Lower lobe of right lung (tissue), 2 donors: Measurements from ENCODE around the gene APOA5. TPM values are rescaled to one million over a fixed set of nuclear protein-coding genes. Genes with fewer than 3 reads are reported as not detected.

Source experiments
- ATAC-seq, 2 donors: fragments of 200-7000 bp; cut with Tn5 transposase; one replicate each; pipeline ENCODE4 v1.9.1; 2020 to 2022; ENCODE audit warnings: mild to moderate bottlenecking in 2 of 2, moderate library complexity in 2 of 2
- DNase-seq: peaks from one replicate; pipeline ENCODE4 v3.0.0-alpha.2; 2020
- H3K27ac ChIP-seq: fragments of 200-600 bp; one replicate; pipeline ENCODE4 v1.8.0; 2022
- H3K27me3 ChIP-seq: fragments of 200-600 bp; one replicate; pipeline ENCODE4 v1.8.0; 2022; ENCODE audit warnings: low read depth
- H3K36me3 ChIP-seq: fragments of 200-600 bp; one replicate; pipeline ENCODE4 v1.8.0; 2022; ENCODE audit warnings: mild to moderate bottlenecking
- H3K4me1 ChIP-seq: fragments of 200-600 bp; one replicate; pipeline ENCODE4 v1.8.0; 2022
- H3K4me3 ChIP-seq: fragments of 200-600 bp; one replicate; pipeline ENCODE4 v1.8.0; 2022; ENCODE audit warnings: mild to moderate bottlenecking
- H3K9me3 ChIP-seq: fragments of 200-600 bp; one replicate; pipeline ENCODE4 v1.8.0; 2022
- intact Hi-C: fragments of 100-400 bp; cut with DNase I; formaldehyde crosslinking; loops from one replicate; pipeline ENCODE4 v1.11.0; 2022
- total RNA-seq: library from RNA; stranded (reverse); fragmentation: NEBNext Ultra II Directional; extraction: Animal tissue kit (Norgen Biotek cat#: 25700); gene quantifications from one replicate; pipeline ENCODE4 v1.2.1, GENCODE V29; 2021
- TF ChIP-seq, protein P1 (sequence below): fragments of 200-600 bp; IDR thresholded peaks from one replicate; pipeline ENCODE4 v1.8.0; 2022; ENCODE audit warnings: antibody characterized with exemption, mild to moderate bottlenecking
- donor health status: DM: no; HTN: yes; CAD: no; lungs with severe emphysema.

Gene APOA5
- total RNA-seq, 1 donor from 2014 or later: 0.41 TPM

- Histone ChIP-seq H3K9me3 (no peaks in the 10 kb centered on the region), H3K36me3 (peaks cover 44% of the 10 kb centered on the region), H3K4me3 (peak overlapping the region; percentile 94), H3K4me1 (peaks cover 31% of the 10 kb centered on the region), H3K27me3 (no peaks in the 10 kb centered on the region), H3K27ac (peak overlapping the region; percentile 94)
- TF ChIP-seq, protein P1, sequence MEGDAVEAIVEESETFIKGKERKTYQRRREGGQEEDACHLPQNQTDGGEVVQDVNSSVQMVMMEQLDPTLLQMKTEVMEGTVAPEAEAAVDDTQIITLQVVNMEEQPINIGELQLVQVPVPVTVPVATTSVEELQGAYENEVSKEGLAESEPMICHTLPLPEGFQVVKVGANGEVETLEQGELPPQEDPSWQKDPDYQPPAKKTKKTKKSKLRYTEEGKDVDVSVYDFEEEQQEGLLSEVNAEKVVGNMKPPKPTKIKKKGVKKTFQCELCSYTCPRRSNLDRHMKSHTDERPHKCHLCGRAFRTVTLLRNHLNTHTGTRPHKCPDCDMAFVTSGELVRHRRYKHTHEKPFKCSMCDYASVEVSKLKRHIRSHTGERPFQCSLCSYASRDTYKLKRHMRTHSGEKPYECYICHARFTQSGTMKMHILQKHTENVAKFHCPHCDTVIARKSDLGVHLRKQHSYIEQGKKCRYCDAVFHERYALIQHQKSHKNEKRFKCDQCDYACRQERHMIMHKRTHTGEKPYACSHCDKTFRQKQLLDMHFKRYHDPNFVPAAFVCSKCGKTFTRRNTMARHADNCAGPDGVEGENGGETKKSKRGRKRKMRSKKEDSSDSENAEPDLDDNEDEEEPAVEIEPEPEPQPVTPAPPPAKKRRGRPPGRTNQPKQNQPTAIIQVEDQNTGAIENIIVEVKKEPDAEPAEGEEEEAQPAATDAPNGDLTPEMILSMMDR: no peak
- intact Hi-C loops: no loop called here
- peak in 1 of 2 donors; percentile 2 for ATAC-seq
- no peak for DNase-seq
Measured at GRCh38 chr11:116787436-116787785, 4.3 kb downstream of the APOA5 start.

DNA sequence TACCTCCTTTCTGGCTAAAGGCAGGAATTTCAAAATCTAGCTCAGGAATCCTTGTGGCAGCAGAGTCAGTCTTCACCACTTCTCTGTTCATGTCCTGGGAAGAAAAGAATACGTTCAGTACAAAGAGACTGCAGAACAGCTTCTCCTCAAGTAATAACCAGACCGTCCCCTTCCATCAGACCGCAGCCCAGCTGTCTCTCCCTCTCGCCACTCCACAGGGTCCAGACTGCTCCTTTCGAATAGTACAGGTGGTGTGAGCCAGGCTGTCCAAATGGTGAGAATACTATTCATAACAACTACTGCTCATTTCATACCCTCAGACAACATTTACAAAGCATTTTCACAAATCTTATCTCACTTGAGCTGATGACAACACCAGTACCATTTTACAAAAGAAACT, 4.7 kb downstream of the APOA5 start:
- ATAC-seq (no peak), DNase-seq (no peak)
- Histone ChIP-seq H3K27me3 (no peaks in the 10 kb centered on the region), H3K4me1 (peaks cover 31% of the 10 kb centered on the region), H3K4me3 (peak overlapping the region; percentile 94), H3K36me3 (peaks cover 48% of the 10 kb centered on the region), H3K9me3 (no peaks in the 10 kb centered on the region), H3K27ac (peak overlapping the region; percentile 94)
- TF ChIP-seq, protein P1: no peak
- intact Hi-C loops: no loop called here

DNA sequence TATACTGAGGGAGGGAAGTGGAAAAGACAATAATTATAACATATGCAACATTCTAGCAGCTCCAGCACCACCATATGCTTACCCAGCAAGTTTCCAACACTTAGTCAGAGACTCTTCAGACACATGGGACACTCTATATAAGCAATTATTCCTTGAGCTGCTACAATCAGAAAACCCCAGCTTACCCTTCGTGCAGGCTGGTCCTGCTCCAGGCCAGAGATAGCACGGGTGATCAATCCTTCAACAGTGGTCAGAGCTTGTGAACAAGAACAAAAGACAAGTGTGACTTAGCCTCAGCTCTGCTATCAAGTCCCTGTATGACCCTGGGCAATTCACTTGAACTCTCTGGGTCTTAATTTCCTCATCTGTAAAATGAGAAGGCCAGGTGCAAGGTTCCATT, 5.4 kb downstream of the APOA5 start:
- H3K4me3 ChIP-seq: peak overlapping the region; percentile 94
- H3K27me3 ChIP-seq: no peaks in the 10 kb centered on the region
- intact Hi-C loops: no loop called here
- ATAC-seq (no peak), DNase-seq (no peak)
- no peak overlapping the region for H3K27ac ChIP-seq
- H3K9me3 ChIP-seq: no peaks in the 10 kb centered on the region
- H3K4me1 ChIP-seq: peaks cover 26% of the 10 kb centered on the region
- H3K36me3 ChIP-seq: peaks cover 55% of the 10 kb centered on the region
- TF ChIP-seq, protein P1: no peak

DNA sequence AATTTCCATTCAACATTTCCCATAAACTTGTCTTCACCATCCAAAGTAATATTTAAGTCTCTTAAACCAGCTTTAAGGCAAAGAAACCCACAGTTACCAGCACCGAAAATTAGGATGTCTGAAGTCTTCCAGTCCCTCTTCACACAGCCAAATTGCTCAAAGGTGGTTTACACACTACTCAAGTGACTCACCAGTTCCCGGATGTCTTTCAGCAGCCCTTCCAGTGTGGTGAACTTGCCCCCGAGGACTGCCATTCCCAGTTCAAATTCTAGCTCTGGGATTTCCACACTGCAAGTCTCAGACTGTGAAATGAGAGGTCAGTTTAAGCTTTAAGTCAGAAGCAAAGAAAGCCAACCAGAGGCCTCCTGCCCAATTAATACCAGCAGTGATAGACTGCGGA, 9.0 kb downstream of the APOA5 start:
- Histone ChIP-seq H3K36me3 (peaks cover 91% of the 10 kb centered on the region), H3K27ac (no peak overlapping the region), H3K27me3 (no peaks in the 10 kb centered on the region), H3K4me3 (no peak overlapping the region), H3K9me3 (no peaks in the 10 kb centered on the region), H3K4me1 (peaks cover 12% of the 10 kb centered on the region)
- no peak for DNase-seq
- ATAC-seq: no peak
- intact Hi-C loops: no loop called here
- TF ChIP-seq, protein P1: no peak

DNA sequence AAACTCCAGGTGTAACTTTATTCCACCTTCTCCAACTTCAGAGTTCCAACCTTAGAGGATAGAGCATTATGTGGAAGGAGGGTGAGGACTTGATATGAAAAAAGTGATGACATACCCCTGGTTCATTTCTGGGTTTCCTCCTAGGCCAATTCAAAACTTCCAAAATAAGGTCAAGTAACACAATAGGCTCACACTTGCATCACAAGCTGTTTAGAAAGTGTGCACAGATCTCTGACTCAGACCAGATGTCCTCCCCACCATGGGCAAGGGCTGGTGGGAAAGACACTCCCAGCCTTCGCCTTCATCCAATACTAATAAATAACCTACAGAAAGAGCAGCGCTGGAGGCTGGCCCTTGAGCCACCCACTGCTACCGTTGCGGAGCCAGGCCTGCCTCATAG, 13.1 kb downstream of the APOA5 start:
- no peaks in the 10 kb centered on the region for H3K9me3 ChIP-seq
- peaks cover 6% of the 10 kb centered on the region for H3K4me1 ChIP-seq
- H3K27ac ChIP-seq: no peak overlapping the region
- TF ChIP-seq, protein P1: no peak
- peaks cover 77% of the 10 kb centered on the region for H3K36me3 ChIP-seq
- ATAC-seq: no peak
- no peak for DNase-seq
- intact Hi-C loops: no loop called here
- no peak overlapping the region for H3K4me3 ChIP-seq
- H3K27me3 ChIP-seq: no peaks in the 10 kb centered on the region

DNA sequence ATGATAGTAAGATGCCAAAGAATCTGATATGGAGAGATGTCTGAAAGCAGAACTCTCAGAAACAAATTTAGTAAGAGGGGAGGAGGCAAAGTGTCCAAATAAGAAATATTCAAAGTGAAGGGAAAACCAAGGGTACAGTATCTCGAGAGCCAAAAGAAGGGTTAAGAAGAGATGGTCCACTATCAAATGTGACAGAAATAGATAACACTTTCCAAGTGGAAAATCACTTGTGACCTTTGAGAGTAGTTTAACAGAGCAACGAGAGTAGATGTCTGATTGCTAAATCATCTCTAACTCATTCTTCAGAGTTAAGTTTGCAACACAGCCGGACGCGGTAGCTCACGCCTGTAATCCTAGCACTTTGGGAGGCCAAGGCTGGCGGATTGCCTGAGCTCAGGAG, 14.6 kb downstream of the APOA5 start:
- intact Hi-C loops: no loop called here
- Histone ChIP-seq H3K36me3 (peaks cover 62% of the 10 kb centered on the region), H3K27me3 (no peaks in the 10 kb centered on the region), H3K4me3 (no peak overlapping the region), H3K9me3 (no peaks in the 10 kb centered on the region), H3K27ac (no peak overlapping the region), H3K4me1 (peaks cover 8% of the 10 kb centered on the region)
- DNase-seq (no peak), ATAC-seq (no peak)
- TF ChIP-seq, protein P1: no peak
